ENCODE data around the gene RAB11FIP3. TPM values are rescaled to one million over a fixed set of nuclear protein-coding genes. Genes with fewer than 3 reads are reported as not detected.

The RAB11FIP3 gene
- total and polyA plus RNA-seq, 2 of the 13 experiments (the other 11 are each of a cell fraction or from before 2014, with no cell fraction given): 34.3 to 57.6 TPM

- TF ChIP-seq SIN3A (IDR thresholded peaks at IDR 0.05; ENCODE audit: borderline replicate concordance, low read depth, low read length) (no peak), NBN (conservative IDR thresholded peaks at IDR 0.05) (no peak), RNF219 (CRISPR knock-in tag; IDR thresholded peaks at IDR 0.05) (no peak; the same call in 1 of the 2 replicates), HIVEP1 (CRISPR knock-in tag; IDR thresholded peaks at IDR 0.05) (no peak), ZFY (CRISPR knock-in tag; IDR thresholded peaks at IDR 0.05) (peak; percentile 98), NR2F1 (CRISPR knock-in tag; IDR thresholded peaks at IDR 0.05) (no peak), STAT6 (CRISPR knock-in tag; IDR thresholded peaks at IDR 0.05; ENCODE audit: borderline replicate concordance) (no peak), GFI1 (CRISPR knock-in tag; IDR thresholded peaks at IDR 0.05; ENCODE audit: borderline replicate concordance) (peak; percentile 16; the same call in 1 of the 2 replicates), KLF11 (CRISPR knock-in tag; IDR thresholded peaks at IDR 0.05) (no peak), ZNF329 (CRISPR knock-in tag; IDR thresholded peaks at IDR 0.05; ENCODE audit: low read depth) (no peak), IRF1 (CRISPR knock-in tag; IDR thresholded peaks at IDR 0.05; ENCODE audit: low read depth) (no peak), MTF2 (CRISPR knock-in tag; IDR thresholded peaks at IDR 0.05; ENCODE audit: borderline replicate concordance) (no peak), ZMAT3 (CRISPR knock-in tag; conservative IDR thresholded peaks at IDR 0.05) (no peak), SMC3 (IDR thresholded peaks at IDR 0.05; ENCODE audit: low read length) (no peak; the same call in 1 of the 2 replicates), E2F2 (CRISPR knock-in tag; IDR thresholded peaks at IDR 0.05; ENCODE audit: borderline replicate concordance) (no peak), GPBP1L1 (CRISPR knock-in tag; IDR thresholded peaks at IDR 0.05) (no peak), ATF7 (IDR thresholded peaks at IDR 0.05) (no peak), ATF7 (CRISPR knock-in tag; IDR thresholded peaks at IDR 0.05) (no peak), SNAPC2 (CRISPR knock-in tag; IDR thresholded peaks at IDR 0.05) (no peak)
Measured at GRCh38 chr16:527015-527903, 101.8 kb downstream of the RAB11FIP3 start, which contains the start of gene CAPN15 (continued).
